Thoracic aorta (tissue), 2 donors: ENCODE data around the gene CCDC106. TPM values are rescaled to one million over a fixed set of nuclear protein-coding genes. Genes with fewer than 3 reads are reported as not detected.

ENCODE experiments used
- ATAC-seq: fragments of 150-250 bp; one replicate; pipeline ENCODE4 v1.8.0; 2017; ENCODE audit warnings: low read depth; ENCODE audit not compliant: insufficient number of reproducible peaks, low FRiP score
- DNase-seq: peaks from one replicate; pipeline ENCODE4 v3.0.0-alpha.2; 2020; ENCODE audit warnings: low spot score
- H3K27ac ChIP-seq, 2 donors: fragments of 200-600 bp; sonication (generic); 1 replicate in 1 of 2; 2 replicates in 1 of 2; pipeline ENCODE4 v1.5.1; 2016; ENCODE audit warnings: mild to moderate bottlenecking in 2 of 2, moderate library complexity in 2 of 2
- H3K27me3 ChIP-seq: fragments of 200-600 bp; sonication (generic); replicated peaks from 2 replicates; pipeline ENCODE4 v1.6.0; 2016; ENCODE audit warnings: mild to moderate bottlenecking; ENCODE audit not compliant: insufficient read depth
- H3K36me3 ChIP-seq: fragments of 200-600 bp; sonication (generic); one replicate; pipeline ENCODE4 v1.5.1; 2016
- H3K4me1 ChIP-seq, 2 donors: fragments of 200-600 bp; sonication (generic); 1 replicate in 1 of 2; 2 replicates in 1 of 2; pipeline versions ENCODE4 v1.5.1 to v1.6.0; 2016; ENCODE audit warnings: low read depth in 2 of 2, mild to moderate bottlenecking in 1 of 2; ENCODE audit not compliant: control insufficient read depth in 1 of 2
- H3K4me3 ChIP-seq: fragments of 200-600 bp; sonication (generic); 2 replicates; pipeline ENCODE4 v1.5.1; 2016; ENCODE audit warnings: mild to moderate bottlenecking
- H3K9me3 ChIP-seq: fragments of 200-600 bp; sonication (generic); 2 replicates; pipeline ENCODE4 v1.5.1; 2016
- total RNA-seq, 2 donors: library from RNA; depleted of rRNA; stranded (reverse); fragments of >200 nt; gene quantifications; one replicate each; pipeline versions ENCODE4 v1.1.0 to v1.2.3, GENCODE V29; 2016
- TF ChIP-seq, protein P1 (sequence below): fragments of 200-600 bp; sonication (generic); IDR thresholded peaks from one replicate; pipeline ENCODE4 v1.5.1; 2019; ENCODE audit warnings: antibody characterized with exemption

Gene CCDC106
- total RNA-seq, 2 donors from 2014 or later: 10.5 to 14.8 TPM

DNA sequence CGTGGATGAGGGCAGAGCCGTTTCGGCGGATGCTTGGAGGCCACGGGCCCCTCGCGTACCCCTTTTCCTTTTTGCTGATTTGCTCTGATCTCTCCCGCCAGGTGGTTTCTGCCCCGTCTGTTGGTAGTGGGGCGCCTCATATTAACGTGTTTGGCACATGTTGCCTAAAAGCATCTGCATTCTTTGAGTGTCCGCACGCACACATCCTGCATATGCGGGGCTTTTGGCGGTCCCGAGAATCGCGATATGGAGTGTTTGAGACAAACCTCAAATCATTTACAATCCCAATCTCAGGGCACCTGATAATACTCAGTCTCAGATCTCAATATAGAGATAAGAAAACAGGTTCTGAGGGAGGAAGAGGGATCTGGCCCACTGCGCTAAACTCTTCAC, 7.6 kb downstream of the CCDC106 start:
- ATAC-seq (no peak), DNase-seq (no peak)
- TF ChIP-seq, protein P1, sequence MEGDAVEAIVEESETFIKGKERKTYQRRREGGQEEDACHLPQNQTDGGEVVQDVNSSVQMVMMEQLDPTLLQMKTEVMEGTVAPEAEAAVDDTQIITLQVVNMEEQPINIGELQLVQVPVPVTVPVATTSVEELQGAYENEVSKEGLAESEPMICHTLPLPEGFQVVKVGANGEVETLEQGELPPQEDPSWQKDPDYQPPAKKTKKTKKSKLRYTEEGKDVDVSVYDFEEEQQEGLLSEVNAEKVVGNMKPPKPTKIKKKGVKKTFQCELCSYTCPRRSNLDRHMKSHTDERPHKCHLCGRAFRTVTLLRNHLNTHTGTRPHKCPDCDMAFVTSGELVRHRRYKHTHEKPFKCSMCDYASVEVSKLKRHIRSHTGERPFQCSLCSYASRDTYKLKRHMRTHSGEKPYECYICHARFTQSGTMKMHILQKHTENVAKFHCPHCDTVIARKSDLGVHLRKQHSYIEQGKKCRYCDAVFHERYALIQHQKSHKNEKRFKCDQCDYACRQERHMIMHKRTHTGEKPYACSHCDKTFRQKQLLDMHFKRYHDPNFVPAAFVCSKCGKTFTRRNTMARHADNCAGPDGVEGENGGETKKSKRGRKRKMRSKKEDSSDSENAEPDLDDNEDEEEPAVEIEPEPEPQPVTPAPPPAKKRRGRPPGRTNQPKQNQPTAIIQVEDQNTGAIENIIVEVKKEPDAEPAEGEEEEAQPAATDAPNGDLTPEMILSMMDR: no peak
- H3K4me3 ChIP-seq: peak overlapping the region; percentile 100
- peaks cover 37 to 46% of the 10 kb centered on the region in 2 donors for H3K4me1 ChIP-seq
- peak overlapping the region; percentile 91 to 98 for H3K27ac ChIP-seq
- no peaks in the 10 kb centered on the region for H3K9me3 ChIP-seq
- H3K36me3 ChIP-seq: peaks cover 17% of the 10 kb centered on the region
- H3K27me3 ChIP-seq: no peaks in the 10 kb centered on the region

DNA sequence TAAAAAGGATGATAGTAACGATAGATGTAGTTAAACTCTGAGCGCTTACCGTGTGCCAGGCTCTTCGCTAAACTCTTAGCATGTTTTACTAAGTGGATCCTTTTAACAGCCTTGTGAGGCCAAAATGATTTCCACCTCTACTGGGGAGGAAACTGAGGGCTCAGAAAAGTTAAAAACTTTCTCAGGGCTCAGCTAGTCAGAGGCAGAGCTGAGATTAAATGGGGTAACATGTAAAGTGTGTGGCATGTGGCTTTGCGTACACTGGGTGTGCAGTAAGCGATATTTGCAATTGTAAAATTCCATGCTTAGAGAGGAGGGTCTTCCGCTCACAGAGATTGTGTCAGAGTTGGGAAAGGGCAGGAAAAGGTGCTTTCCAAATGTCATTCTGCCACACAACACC, 8.5 kb downstream of the CCDC106 start:
- Histone ChIP-seq H3K9me3 (no peaks in the 10 kb centered on the region), H3K27me3 (no peaks in the 10 kb centered on the region), H3K4me3 (peak overlapping the region; percentile 100), H3K4me1 (peaks cover 37 to 46% of the 10 kb centered on the region in 2 donors), H3K27ac (no peak overlapping the region), H3K36me3 (peaks cover 24% of the 10 kb centered on the region)
- no peak for DNase-seq
- no peak for ATAC-seq
- TF ChIP-seq, protein P1: no peak

DNA sequence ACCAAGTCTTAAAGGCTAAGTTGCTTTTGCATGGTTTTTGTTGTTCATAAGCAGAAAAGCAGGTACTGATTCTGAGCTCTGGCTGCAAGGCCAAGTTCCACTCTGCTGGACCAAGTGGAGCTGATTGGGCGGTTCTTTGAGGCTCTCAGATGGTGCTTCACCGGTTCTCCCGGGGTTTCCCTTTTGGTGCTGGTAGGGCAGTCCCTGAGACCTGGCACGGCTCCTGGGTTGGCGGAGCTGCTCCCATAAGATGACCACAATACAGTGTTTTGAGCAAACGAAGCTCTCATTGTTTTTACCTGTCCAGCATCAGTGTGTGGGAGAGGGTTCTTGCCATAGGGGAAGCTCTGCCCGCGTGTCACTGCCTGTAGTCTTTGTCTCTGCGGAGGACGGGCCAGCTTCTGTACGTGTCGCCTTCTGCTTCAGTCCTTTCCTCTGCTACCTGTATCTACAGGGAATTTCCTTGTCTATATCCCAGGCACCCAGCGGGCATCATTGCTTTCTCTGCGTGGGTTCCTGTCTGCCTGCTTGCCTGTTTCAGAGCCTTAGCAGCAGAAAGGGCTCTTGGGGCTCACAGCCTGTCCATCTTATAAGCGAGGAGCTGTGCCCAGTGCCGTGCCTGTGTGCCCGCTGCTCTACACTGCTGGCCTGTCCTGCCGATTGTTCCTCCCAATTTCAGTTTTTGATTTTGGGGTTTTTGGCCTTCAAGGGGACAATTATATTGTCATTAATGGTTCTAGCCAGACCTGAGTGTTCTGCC, 9.2 kb downstream of the CCDC106 start:
- H3K4me3 ChIP-seq: peak overlapping the region; percentile 100

DNA sequence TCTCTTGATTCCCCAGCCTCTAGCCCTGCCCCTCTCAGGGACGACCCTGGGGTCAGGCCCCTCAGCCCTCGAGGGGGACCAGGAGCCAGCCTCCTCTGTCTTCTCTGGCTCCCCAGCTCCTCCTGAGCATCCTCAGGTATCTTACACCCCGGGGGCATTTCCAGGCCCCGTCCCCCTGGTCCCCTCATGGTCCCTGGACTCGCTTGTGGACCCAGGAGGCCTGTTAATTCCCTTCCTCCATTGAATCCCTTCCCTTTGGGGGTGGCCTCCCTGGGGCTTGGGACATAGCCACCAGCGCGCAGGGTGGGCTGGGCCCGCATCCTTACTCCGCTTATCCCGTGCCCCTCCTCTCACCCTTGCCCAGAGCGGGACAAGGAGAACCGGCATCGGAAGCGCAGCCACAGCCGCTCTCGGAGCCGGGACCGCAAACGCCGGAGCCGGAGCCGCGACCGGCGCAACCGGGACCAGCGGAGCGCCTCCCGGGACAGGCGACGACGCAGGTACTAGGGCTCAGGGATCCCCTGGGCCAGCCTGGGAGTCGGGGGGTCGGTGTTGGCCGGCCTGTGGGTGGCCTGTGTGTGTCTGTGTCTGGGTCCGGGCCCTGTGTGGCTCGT, 10.9 kb downstream of the CCDC106 start:
- DNase-seq: no peak
- no peaks in the 10 kb centered on the region for H3K27me3 ChIP-seq

More for the DNA sequence above, 9.2 kb downstream of the CCDC106 start:
- H3K4me1 ChIP-seq: peaks cover 37 to 46% of the 10 kb centered on the region in 2 donors
- TF ChIP-seq, protein P1: no peak
- no peak overlapping the region for H3K27ac ChIP-seq
- ATAC-seq (no peak), DNase-seq (no peak)
- no peaks in the 10 kb centered on the region for H3K27me3 ChIP-seq
- H3K36me3 ChIP-seq: peaks cover 30% of the 10 kb centered on the region
- no peaks in the 10 kb centered on the region for H3K9me3 ChIP-seq

DNA sequence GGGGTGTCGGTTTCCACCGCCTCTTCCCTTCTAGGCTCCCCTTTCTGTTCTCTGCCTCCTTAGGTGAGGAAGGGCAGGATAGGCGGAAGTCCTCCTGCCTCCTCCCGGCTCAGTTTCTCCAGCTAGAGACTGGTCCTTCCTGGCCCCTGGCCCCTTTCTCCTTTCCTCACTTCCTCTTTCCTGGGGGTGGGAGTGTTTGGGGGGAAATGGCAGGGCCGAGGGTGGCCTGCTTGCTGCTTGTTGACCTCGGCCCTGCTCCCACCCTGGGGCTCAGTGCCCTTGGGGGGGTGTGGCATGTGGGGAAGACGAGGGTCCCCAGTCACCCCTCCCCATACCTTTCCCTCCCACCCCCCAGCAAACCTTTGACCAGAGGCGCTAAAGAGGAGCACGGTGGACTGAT, 11.8 kb downstream of the CCDC106 start:
- Histone ChIP-seq H3K4me3 (no peak overlapping the region), H3K36me3 (peaks cover 57% of the 10 kb centered on the region), H3K27me3 (no peaks in the 10 kb centered on the region), H3K27ac (no peak overlapping the region), H3K9me3 (no peaks in the 10 kb centered on the region), H3K4me1 (peaks cover 34 to 38% of the 10 kb centered on the region in 2 donors)
- no peak for DNase-seq
- ATAC-seq: no peak
- TF ChIP-seq, protein P1: no peak

More for the DNA sequence above, 10.9 kb downstream of the CCDC106 start:
- ATAC-seq: no peak
- TF ChIP-seq, protein P1: no peak
- no peak overlapping the region for H3K27ac ChIP-seq
- peaks cover 34 to 38% of the 10 kb centered on the region in 2 donors for H3K4me1 ChIP-seq
- peaks cover 48% of the 10 kb centered on the region for H3K36me3 ChIP-seq
- no peaks in the 10 kb centered on the region for H3K9me3 ChIP-seq
- no peak overlapping the region for H3K4me3 ChIP-seq
